GM19099 (cell line): Measurements from ENCODE around the gene AMOTL1.

Experiments used
- POLR2A ChIP-seq: IDR thresholded peaks from 3 replicates; pipeline ENCODE4 v1.6.1; 2011; ENCODE audit warnings: low read depth; ENCODE audit not compliant: insufficient read length; ENCODE audit errors: extremely low read depth

The AMOTL1 gene

GRCh38 chr11:94814272-94814976 lies 46.3 kb downstream of the AMOTL1 start:
- TF ChIP-seq POLR2A: no peak

GRCh38 chr11:94815705-94816344 lies 47.7 kb downstream of the AMOTL1 start:
- no peak for TF ChIP-seq POLR2A

GRCh38 chr11:94820480-94820879 lies 52.3 kb downstream of the AMOTL1 start:
- TF ChIP-seq POLR2A: no peak

- TF ChIP-seq POLR2A: no peak
These were observed 53.3 kb downstream of the AMOTL1 start for GRCh38 chr11:94821439-94821838.

- TF ChIP-seq POLR2A: no peak
These were observed 53.9 kb downstream of the AMOTL1 start for GRCh38 chr11:94822080-94822479.

GRCh38 chr11:94823102-94823732 lies 55.1 kb downstream of the AMOTL1 start:
- TF ChIP-seq POLR2A: no peak

- TF ChIP-seq POLR2A: no peak
These were observed 56.9 kb downstream of the AMOTL1 start for GRCh38 chr11:94825031-94825430.

- TF ChIP-seq POLR2A: no peak
These were observed 57.3 kb downstream of the AMOTL1 start for GRCh38 chr11:94825481-94825880.

- no peak for TF ChIP-seq POLR2A
These were observed 58.3 kb downstream of the AMOTL1 start for GRCh38 chr11:94826415-94826814.

- no peak for TF ChIP-seq POLR2A
These were observed 59.9 kb downstream of the AMOTL1 start for GRCh38 chr11:94828088-94828487.

GRCh38 chr11:94830722-94831510 lies 62.8 kb downstream of the AMOTL1 start:
- no peak for TF ChIP-seq POLR2A

GRCh38 chr11:94831529-94831928 lies 63.4 kb downstream of the AMOTL1 start:
- no peak for TF ChIP-seq POLR2A

GRCh38 chr11:94832604-94833235 lies 64.6 kb downstream of the AMOTL1 start:
- no peak for TF ChIP-seq POLR2A

- no peak for TF ChIP-seq POLR2A
These were observed 66.9 kb downstream of the AMOTL1 start for GRCh38 chr11:94834911-94835593.
